Duodenal mucosa (tissue), 2 donors: ENCODE results near the gene GPR156.

Source experiments
- H3K27ac ChIP-seq: one replicate; pipeline ENCODE4 v1.7.0; 2013; ENCODE audit warnings: low read depth, low read length
- H3K27me3 ChIP-seq, 2 donors: one replicate each; pipeline ENCODE4 v1.7.0; 2013; ENCODE audit warnings: low read length in 2 of 2, control low read depth in 1 of 2; ENCODE audit not compliant: insufficient read depth in 2 of 2, control insufficient read depth in 1 of 2
- H3K36me3 ChIP-seq, 2 donors: one replicate each; pipeline ENCODE4 v1.7.0; 2013; ENCODE audit warnings: low read length in 2 of 2, control low read depth in 1 of 2; ENCODE audit not compliant: insufficient read depth in 2 of 2, control insufficient read depth in 1 of 2
- H3K4me1 ChIP-seq, 2 donors: one replicate each; pipeline ENCODE4 v1.7.0; 2013; ENCODE audit warnings: low read length in 2 of 2, control low read depth in 1 of 2; ENCODE audit not compliant: insufficient read depth in 2 of 2, control insufficient read depth in 1 of 2
- H3K4me3 ChIP-seq, 2 donors: one replicate each; pipeline ENCODE4 v1.7.0; 2013; ENCODE audit warnings: low read length in 2 of 2, low read depth in 1 of 2
- H3K9ac ChIP-seq, 2 donors: one replicate each; pipeline ENCODE4 v1.7.0; 2013; ENCODE audit warnings: low read length in 2 of 2, low read depth in 1 of 2
- H3K9me3 ChIP-seq, 2 donors: one replicate each; pipeline ENCODE4 v1.7.0; 2013; ENCODE audit warnings: low read length in 2 of 2, control low read depth in 1 of 2; ENCODE audit not compliant: control insufficient read depth in 1 of 2

GPR156 gene

GRCh38 chr3:120200493-120201235, 84.4 kb downstream of the GPR156 start:
- H3K9me3 ChIP-seq: no peaks in the 10 kb centered on the region
- H3K4me3 ChIP-seq: no peak overlapping the region
- H3K36me3 ChIP-seq: no peaks in the 10 kb centered on the region
- no peak overlapping the region for H3K27ac ChIP-seq
- no peaks in the 10 kb centered on the region for H3K4me1 ChIP-seq
- no peak overlapping the region for H3K9ac ChIP-seq
- H3K27me3 ChIP-seq: no peaks in the 10 kb centered on the region

GRCh38 chr3:120198305-120198878, 86.6 kb downstream of the GPR156 start:
- no peak overlapping the region for H3K9ac ChIP-seq
- no peaks in the 10 kb centered on the region for H3K4me1 ChIP-seq
- no peaks in the 10 kb centered on the region for H3K27me3 ChIP-seq
- H3K27ac ChIP-seq: no peak overlapping the region
- H3K4me3 ChIP-seq: no peak overlapping the region
- no peaks in the 10 kb centered on the region for H3K36me3 ChIP-seq
- no peaks in the 10 kb centered on the region for H3K9me3 ChIP-seq

DNA sequence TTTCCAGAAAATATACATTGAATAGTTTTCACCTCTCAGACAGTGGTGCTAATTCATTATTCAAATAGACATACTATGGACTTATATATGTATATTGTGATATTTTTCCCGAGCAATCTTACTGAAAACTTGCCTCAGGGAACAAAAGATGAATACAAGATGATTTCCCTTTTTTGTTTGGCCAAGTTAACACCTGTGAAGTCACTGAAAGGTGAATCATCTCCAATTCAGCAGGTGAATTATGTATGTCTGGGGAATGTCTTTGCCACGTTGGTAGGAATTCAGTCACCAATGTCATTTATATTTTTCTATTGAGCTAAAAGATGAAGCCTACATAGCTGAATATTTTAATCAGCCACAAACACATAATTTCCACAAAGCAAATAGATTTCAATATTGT, 88.2 kb downstream of the GPR156 start:
- no peaks in the 10 kb centered on the region for H3K27me3 ChIP-seq
- no peak overlapping the region for H3K9ac ChIP-seq
- no peak overlapping the region for H3K27ac ChIP-seq
- H3K4me1 ChIP-seq: no peaks in the 10 kb centered on the region
- no peak overlapping the region for H3K4me3 ChIP-seq
- H3K36me3 ChIP-seq: no peaks in the 10 kb centered on the region
- no peaks in the 10 kb centered on the region for H3K9me3 ChIP-seq

- Histone ChIP-seq H3K27ac (no peak overlapping the region), H3K9ac (no peak overlapping the region), H3K9me3 (no peaks in the 10 kb centered on the region), H3K4me1 (no peaks in the 10 kb centered on the region), H3K27me3 (no peaks in the 10 kb centered on the region), H3K4me3 (no peak overlapping the region), H3K36me3 (no peaks in the 10 kb centered on the region)
These were observed 88.7 kb downstream of the GPR156 start for GRCh38 chr3:120196333-120196732.

- no peak overlapping the region for H3K9ac ChIP-seq
- no peaks in the 10 kb centered on the region for H3K27me3 ChIP-seq
- no peaks in the 10 kb centered on the region for H3K9me3 ChIP-seq
- no peaks in the 10 kb centered on the region for H3K36me3 ChIP-seq
- no peak overlapping the region for H3K27ac ChIP-seq
- no peak overlapping the region for H3K4me3 ChIP-seq
- no peaks in the 10 kb centered on the region for H3K4me1 ChIP-seq
These were observed 91.5 kb downstream of the GPR156 start for GRCh38 chr3:120193554-120193953.

DNA sequence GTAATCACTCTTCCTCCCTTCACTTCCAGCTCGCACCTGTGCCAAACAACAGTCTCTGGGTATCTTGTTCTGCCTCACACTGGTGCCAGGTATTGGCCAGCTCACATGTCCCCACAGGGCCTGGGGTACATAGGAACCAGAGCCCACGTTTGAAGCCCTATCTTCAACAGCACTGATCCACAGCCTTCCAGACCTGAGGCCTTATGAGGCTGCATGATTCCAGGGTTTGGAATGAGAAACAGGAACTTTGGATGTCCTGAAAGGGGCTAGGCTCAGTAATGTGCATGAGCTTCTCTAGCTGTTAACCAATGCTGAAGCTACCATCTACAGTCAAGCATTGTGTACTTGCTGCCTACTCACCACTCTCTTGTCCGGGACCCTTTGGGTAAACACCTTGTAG, 92.4 kb downstream of the GPR156 start:
- no peaks in the 10 kb centered on the region for H3K27me3 ChIP-seq
- H3K9me3 ChIP-seq: no peaks in the 10 kb centered on the region
- no peaks in the 10 kb centered on the region for H3K36me3 ChIP-seq
- H3K4me1 ChIP-seq: no peaks in the 10 kb centered on the region
- H3K27ac ChIP-seq: no peak overlapping the region
- no peak overlapping the region for H3K9ac ChIP-seq
- no peak overlapping the region for H3K4me3 ChIP-seq

GRCh38 chr3:120192159-120192558, 92.9 kb downstream of the GPR156 start:
- Histone ChIP-seq H3K27ac (no peak overlapping the region), H3K27me3 (no peaks in the 10 kb centered on the region), H3K4me3 (no peak overlapping the region), H3K9ac (no peak overlapping the region), H3K36me3 (no peaks in the 10 kb centered on the region), H3K4me1 (no peaks in the 10 kb centered on the region), H3K9me3 (no peaks in the 10 kb centered on the region)

DNA sequence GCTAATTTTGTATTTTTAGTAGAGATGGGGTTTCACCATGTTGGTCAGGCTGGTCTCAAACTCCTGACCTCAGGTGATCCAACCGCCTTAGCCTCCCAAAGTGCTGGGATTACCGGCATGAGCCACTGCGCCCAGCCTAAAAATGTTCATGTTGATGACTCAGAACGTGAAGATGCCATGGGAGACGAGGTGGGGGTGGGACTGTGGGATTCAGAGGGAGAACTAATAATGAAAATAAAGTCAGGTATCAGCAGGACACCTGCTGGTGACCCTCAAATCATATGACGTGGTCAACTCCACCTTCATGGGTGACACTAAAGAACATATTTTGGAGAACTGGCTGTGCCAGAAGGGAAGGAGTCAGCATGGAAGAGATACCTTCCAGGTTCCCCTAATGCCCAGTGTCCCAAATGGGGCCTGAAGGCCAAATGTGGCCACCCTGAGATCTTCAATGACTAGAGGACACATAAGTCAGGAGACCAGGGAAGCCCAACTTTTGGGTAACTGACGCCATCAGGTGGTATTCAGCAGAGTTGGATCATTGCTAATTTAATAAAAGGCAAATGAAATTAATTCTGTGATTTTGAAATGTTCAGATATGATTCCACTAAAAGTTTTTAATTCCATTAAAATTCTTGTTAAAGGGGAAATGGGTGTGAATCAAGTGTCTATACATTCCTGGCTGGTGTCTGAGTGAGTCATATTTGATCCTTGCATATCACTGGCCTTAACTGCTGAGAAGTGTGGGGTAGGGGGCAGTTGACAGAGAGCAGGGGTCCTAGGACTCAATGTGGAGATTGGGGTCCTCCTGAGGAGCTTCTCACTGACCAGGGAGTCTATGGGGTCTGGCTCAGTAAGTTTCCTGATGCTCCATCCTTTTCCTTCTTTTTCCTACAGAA, 102.2 kb downstream of the GPR156 start:
- no peak overlapping the region for H3K27ac ChIP-seq
- no peaks in the 10 kb centered on the region for H3K27me3 ChIP-seq
- H3K9me3 ChIP-seq: no peaks in the 10 kb centered on the region
- no peaks in the 10 kb centered on the region for H3K4me1 ChIP-seq
- no peak overlapping the region for H3K4me3 ChIP-seq
- no peak overlapping the region for H3K9ac ChIP-seq
- H3K36me3 ChIP-seq: no peaks in the 10 kb centered on the region

- H3K27me3 ChIP-seq: no peaks in the 10 kb centered on the region
- no peaks in the 10 kb centered on the region for H3K4me1 ChIP-seq
- H3K4me3 ChIP-seq: no peak overlapping the region
- H3K9me3 ChIP-seq: no peaks in the 10 kb centered on the region
- no peaks in the 10 kb centered on the region for H3K36me3 ChIP-seq
- no peak overlapping the region for H3K9ac ChIP-seq
- no peak overlapping the region for H3K27ac ChIP-seq
These were observed 103.4 kb downstream of the GPR156 start for GRCh38 chr3:120181632-120182031.

DNA sequence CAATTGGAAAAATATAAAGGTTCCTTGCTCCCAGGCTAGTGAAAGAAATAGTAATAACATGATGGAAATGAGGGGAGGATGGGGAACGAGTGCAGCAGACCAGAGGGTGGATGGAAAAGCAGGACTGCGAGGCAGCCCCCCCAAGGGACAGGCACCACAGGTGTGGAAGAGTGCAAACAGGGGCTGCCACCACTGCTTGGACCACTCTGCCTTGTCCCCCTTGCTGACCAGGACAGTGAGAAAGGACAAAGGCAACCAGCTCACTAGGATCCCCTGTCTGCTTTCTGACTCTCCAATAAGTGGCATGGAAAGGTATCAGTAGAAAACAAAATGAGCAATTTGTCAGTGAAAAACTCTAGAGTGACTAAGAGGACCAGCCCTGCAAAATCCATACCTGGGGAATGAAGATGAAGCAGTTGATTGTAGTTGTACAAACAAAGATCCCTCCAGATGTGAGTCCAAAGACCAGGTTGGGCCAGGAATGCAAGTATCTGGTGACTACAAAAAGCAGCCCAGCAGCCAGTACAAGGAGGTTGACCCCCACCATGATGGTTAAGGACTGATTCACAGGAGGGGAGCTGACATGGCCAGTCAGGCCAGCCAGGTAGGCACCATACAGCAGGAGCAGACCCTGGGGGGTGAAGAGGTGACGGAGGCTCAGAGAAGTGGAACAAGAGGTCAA, 104.2 kb downstream of the GPR156 start:
- Histone ChIP-seq H3K9me3 (no peaks in the 10 kb centered on the region), H3K4me3 (no peak overlapping the region), H3K4me1 (no peaks in the 10 kb centered on the region), H3K36me3 (no peaks in the 10 kb centered on the region), H3K9ac (no peak overlapping the region), H3K27me3 (no peaks in the 10 kb centered on the region), H3K27ac (no peak overlapping the region)
